Measurements from ENCODE around the gene FBXO27.
A peak's percentile ranks its signal among the peaks of the same experiment; 100 is the strongest.

Gene FBXO27

GRCh38 chr19:39008137-39008536, 24.2 kb downstream of the FBXO27 start:
- H4K20me1 ChIP-seq (ENCODE audit: insufficient read depth, low read length), result no peaks in the 10 kb centered on the region
- no peaks in the 10 kb centered on the region for H3K79me2 ChIP-seq (ENCODE audit: low read length)
- H3K9me2 ChIP-seq (replicated peaks; ENCODE audit: insufficient read depth, low read length), result no peaks in the 10 kb centered on the region
- H3K27me3 ChIP-seq (replicated peaks; ENCODE audit: insufficient read depth, low read length), result peaks cover 52% of the 10 kb centered on the region
- TF ChIP-seq EZH2 (optimal IDR thresholded peaks at IDR 0.05; ENCODE audit: low read depth, low read length), result no peak
- TF ChIP-seq CTCF (IDR thresholded peaks at IDR 0.05; ENCODE audit: low read length), result no peak
- TF ChIP-seq EZH2phosphoT487 (IDR thresholded peaks at IDR 0.05; ENCODE audit: low read length), result no peak
- H3K4me1 ChIP-seq (ENCODE audit: low read length), result peaks cover 17% of the 10 kb centered on the region
- peaks cover 10% of the 10 kb centered on the region; the same call in 1 of the 2 replicates for H3F3A ChIP-seq (ENCODE audit: insufficient read depth, low read length)
- no peak overlapping the region for H2AFZ ChIP-seq (ENCODE audit: low read length)
- H3K9ac ChIP-seq (ENCODE audit: low read length), result no peak overlapping the region
- DNase-seq, result no peak
- H3K9me3 ChIP-seq (replicated peaks; ENCODE audit: insufficient read depth, low read length), result no peaks in the 10 kb centered on the region
- no peaks in the 10 kb centered on the region for H3K36me3 ChIP-seq (replicated peaks; ENCODE audit: insufficient read depth, low read length)
- H3K4me3 ChIP-seq (ENCODE audit: low read length), result no peak overlapping the region
- no peak overlapping the region for H3K4me2 ChIP-seq (ENCODE audit: low read depth, low read length)
- no peak overlapping the region for H3K27ac ChIP-seq (ENCODE audit: low read length)

- H3K4me1 ChIP-seq (ENCODE audit: low read length), result peaks cover 17% of the 10 kb centered on the region
- H3F3A ChIP-seq (ENCODE audit: insufficient read depth, low read length), result peaks cover 10% of the 10 kb centered on the region; the same call in 1 of the 2 replicates
- H3K9ac ChIP-seq (ENCODE audit: low read length), result no peak overlapping the region
- H3K9me3 ChIP-seq (replicated peaks; ENCODE audit: insufficient read depth, low read length), result no peaks in the 10 kb centered on the region
- peak overlapping the region; percentile 22; the same call in 1 of the 2 replicates for H3K4me2 ChIP-seq (ENCODE audit: low read depth, low read length)
- no peaks in the 10 kb centered on the region for H3K79me2 ChIP-seq (ENCODE audit: low read length)
- no peaks in the 10 kb centered on the region for H3K36me3 ChIP-seq (replicated peaks; ENCODE audit: insufficient read depth, low read length)
- no peaks in the 10 kb centered on the region for H3K9me2 ChIP-seq (replicated peaks; ENCODE audit: insufficient read depth, low read length)
- H3K27me3 ChIP-seq (replicated peaks; ENCODE audit: insufficient read depth, low read length), result peaks cover 46% of the 10 kb centered on the region
- no peak overlapping the region for H3K4me3 ChIP-seq (ENCODE audit: low read length)
- H4K20me1 ChIP-seq (ENCODE audit: insufficient read depth, low read length), result no peaks in the 10 kb centered on the region
- H2AFZ ChIP-seq (ENCODE audit: low read length), result no peak overlapping the region
- TF ChIP-seq EZH2phosphoT487 (IDR thresholded peaks at IDR 0.05; ENCODE audit: low read length) (no peak), CTCF (IDR thresholded peaks at IDR 0.05; ENCODE audit: low read length) (no peak), EZH2 (optimal IDR thresholded peaks at IDR 0.05; ENCODE audit: low read depth, low read length) (no peak)
- H3K27ac ChIP-seq (ENCODE audit: low read length), result peak overlapping the region; percentile 71; the same call in 1 of the 2 replicates
- no peak for DNase-seq
These were observed 25.3 kb downstream of the FBXO27 start for GRCh38 chr19:39007096-39007495.

GRCh38 chr19:39004403-39004802, 27.9 kb downstream of the FBXO27 start:
- Histone ChIP-seq H3K27me3 (replicated peaks; ENCODE audit: insufficient read depth, low read length) (peaks cover 22% of the 10 kb centered on the region), H4K20me1 (ENCODE audit: insufficient read depth, low read length) (no peaks in the 10 kb centered on the region), H3K4me2 (ENCODE audit: low read depth, low read length) (no peak overlapping the region), H2AFZ (ENCODE audit: low read length) (no peak overlapping the region), H3K27ac (ENCODE audit: low read length) (no peak overlapping the region), H3K9me3 (replicated peaks; ENCODE audit: insufficient read depth, low read length) (no peaks in the 10 kb centered on the region), H3K9ac (ENCODE audit: low read length) (no peak overlapping the region), H3K4me1 (ENCODE audit: low read length) (peaks cover 17% of the 10 kb centered on the region), H3F3A (ENCODE audit: insufficient read depth, low read length) (peaks cover 10% of the 10 kb centered on the region; the same call in 1 of the 2 replicates), H3K79me2 (ENCODE audit: low read length) (no peaks in the 10 kb centered on the region), H3K4me3 (ENCODE audit: low read length) (no peak overlapping the region), H3K9me2 (replicated peaks; ENCODE audit: insufficient read depth, low read length) (no peaks in the 10 kb centered on the region), H3K36me3 (replicated peaks; ENCODE audit: insufficient read depth, low read length) (no peaks in the 10 kb centered on the region)
- DNase-seq, result no peak
- no peak for TF ChIP-seq CTCF (IDR thresholded peaks at IDR 0.05; ENCODE audit: low read length)
- TF ChIP-seq EZH2 (optimal IDR thresholded peaks at IDR 0.05; ENCODE audit: low read depth, low read length), result no peak
- no peak for TF ChIP-seq EZH2phosphoT487 (IDR thresholded peaks at IDR 0.05; ENCODE audit: low read length)

Data from MM.1S (cell line).